Common myeloid progenitor, CD34-positive (primary cell): ENCODE measurements around the gene ITGB2.
A peak's percentile ranks its signal among the peaks of the same experiment; 100 is the strongest.

Experiments used
- CTCF ChIA-PET: fragments of 350-600 bp; sonication (Branson Sonifier 250); formaldehyde crosslinking; loops from one replicate; lab custom pipeline; 2021; ENCODE audit warnings: antibody characterized with exemption; lab: Charles Lee
- POLR2A ChIA-PET: fragments of 350-600 bp; sonication (Branson Sonifier 250); formaldehyde crosslinking; loops from one replicate; lab custom pipeline; 2021; ENCODE audit warnings: antibody characterized with exemption; lab: Charles Lee
- DNase-seq, 3 donors: peaks; one replicate each; pipeline versions ENCODE4 v3.0.0 to v3.0.0-alpha.2; 2013
- H3K27ac ChIP-seq, 2 experiments: 1 replicate in 1 of 2; 2 replicates in 1 of 2; pipeline ENCODE4 v1.7.0; 2013; ENCODE audit warnings: inconsistent platforms in 2 of 2, low read length in 2 of 2, mild to moderate bottlenecking in 2 of 2, low read depth in 1 of 2, moderate library complexity in 1 of 2; ENCODE audit not compliant: severe bottlenecking in 2 of 2, insufficient read depth in 1 of 2, poor library complexity in 1 of 2
- H3K27me3 ChIP-seq, 5 experiments: replicated peaks in 2 of 5; 1 replicate in 3 of 5; 2 replicates in 2 of 5; pipeline versions ENCODE4 v1.6.1 to v1.7.0; 2013; ENCODE audit warnings: low read length in 4 of 5, mild to moderate bottlenecking in 2 of 5, moderate library complexity in 2 of 5, inconsistent platforms in 1 of 5; ENCODE audit not compliant: insufficient read depth in 5 of 5, control insufficient read depth in 4 of 5
- H3K36me3 ChIP-seq, 4 experiments: 1 replicate in 2 of 4; 2 replicates in 2 of 4; pipeline versions ENCODE4 v1.6.1 to v1.7.0; 2013; ENCODE audit warnings: low read length in 3 of 4, control low read depth in 1 of 4, mild to moderate bottlenecking in 1 of 4; ENCODE audit not compliant: control insufficient read depth in 4 of 4, insufficient read depth in 4 of 4
- H3K4me1 ChIP-seq, 4 experiments: 1 replicate in 3 of 4; 2 replicates in 1 of 4; pipeline versions ENCODE4 v1.6.1 to v1.7.1; 2013; ENCODE audit warnings: low read length in 3 of 4, mild to moderate bottlenecking in 3 of 4, control low read depth in 1 of 4, inconsistent platforms in 1 of 4, moderate library complexity in 1 of 4; ENCODE audit not compliant: control insufficient read depth in 4 of 4, insufficient read depth in 4 of 4; ENCODE audit errors: control extremely low read depth in 1 of 4
- H3K4me3 ChIP-seq, 7 experiments: 1 replicate in 4 of 7; 2 replicates in 3 of 7; pipeline versions ENCODE4 v1.5.1 to v1.7.0; 2013; ENCODE audit warnings: mild to moderate bottlenecking in 7 of 7, low read length in 6 of 7, moderate library complexity in 6 of 7, inconsistent platforms in 2 of 7, low read depth in 2 of 7, control low read depth in 1 of 7; ENCODE audit not compliant: insufficient read depth in 4 of 7, control insufficient read depth in 1 of 7; ENCODE audit errors: extremely low read depth in 1 of 7
- H3K9me3 ChIP-seq, 5 experiments: 1 replicate in 4 of 5; 2 replicates in 1 of 5; pipeline versions ENCODE4 v1.6.1 to v1.7.1; 2013; ENCODE audit warnings: low read length in 4 of 5, mild to moderate bottlenecking in 2 of 5, inconsistent platforms in 1 of 5, low read depth in 1 of 5, moderate library complexity in 1 of 5; ENCODE audit not compliant: control insufficient read depth in 4 of 5, insufficient read depth in 2 of 5; ENCODE audit errors: control extremely low read depth in 1 of 5
- WGBS: methylation state at CpG from one replicate; pipeline ENCODE4 v1.1.5; 2013; ENCODE audit not compliant: insufficient coverage; 5-methylcytosine and 5-hydroxymethylcytosine counted together

Gene ITGB2

GRCh38 chr21:44949779-44950198 lies 29.1 kb upstream of the ITGB2 start:
- H3K27me3 ChIP-seq: no peaks in the 10 kb centered on the region
- no peak overlapping the region for H3K4me3 ChIP-seq
- H3K4me1 ChIP-seq: peaks cover 0 to 17% (median 6%) of the 10 kb centered on the region in 4 experiments
- WGBS: 18% methylated on average over 5 of the region's 10 CpGs
- peaks cover 8 to 84% (median 38%) of the 10 kb centered on the region in 4 experiments for H3K36me3 ChIP-seq
- peak; percentile 59 to 67 (median 64) for DNase-seq
- H3K27ac ChIP-seq: no peak overlapping the region
- CTCF ChIA-PET: interaction anchor here (0.7 to 13.3 kb wide), 18 partner anchors 8 to 189 kb away, joined by 3 to 196 read pairs (median 4); partner anchors contain the start of gene SLX9
- POLR2A ChIA-PET: interaction anchor here (0.7 kb wide), 1 partner anchor 39 kb away, joined by 4 read pairs; no protein-coding TSS in a partner anchor
- no peaks in the 10 kb centered on the region for H3K9me3 ChIP-seq

- no peaks in the 10 kb centered on the region for H3K27me3 ChIP-seq
- H3K4me1 ChIP-seq: peaks cover 0 to 17% (median 6%) of the 10 kb centered on the region in 4 experiments
- no peak overlapping the region for H3K4me3 ChIP-seq
- POLR2A ChIA-PET: no interaction called here
- CTCF ChIA-PET: interaction anchor here (0.8 to 13.3 kb wide), 16 partner anchors 9 to 254 kb away, joined by 3 to 196 read pairs (median 4); partner anchors contain the start of gene SLX9
- H3K36me3 ChIP-seq: peaks cover 10 to 84% (median 41%) of the 10 kb centered on the region in 4 experiments
- DNase-seq: no peak
- H3K9me3 ChIP-seq: no peaks in the 10 kb centered on the region
- H3K27ac ChIP-seq: no peak overlapping the region
- WGBS: 94% methylated on average over 22 of the region's 30 CpGs
These were observed 28.6 kb upstream of the ITGB2 start for GRCh38 chr21:44949161-44949778.

- no peak overlapping the region for H3K4me3 ChIP-seq
- H3K9me3 ChIP-seq: no peaks in the 10 kb centered on the region
- no peak overlapping the region for H3K27ac ChIP-seq
- DNase-seq: no peak
- H3K36me3 ChIP-seq: peaks cover 11 to 84% (median 44%) of the 10 kb centered on the region in 4 experiments
- peaks cover 0 to 17% (median 6%) of the 10 kb centered on the region in 4 experiments for H3K4me1 ChIP-seq
- WGBS: over 99% methylated on average over 10 of the region's 16 CpGs
- POLR2A ChIA-PET: interaction anchor here (0.6 kb wide), 1 partner anchor 188 kb away, joined by 3 read pairs; no protein-coding TSS in a partner anchor
- H3K27me3 ChIP-seq: no peaks in the 10 kb centered on the region
- CTCF ChIA-PET: interaction anchor here (0.7 to 13.3 kb wide), 16 partner anchors 10 to 447 kb away, joined by 3 to 196 read pairs (median 4); no protein-coding TSS in a partner anchor
These were observed 27.9 kb upstream of the ITGB2 start for GRCh38 chr21:44948426-44949120.

DNA sequence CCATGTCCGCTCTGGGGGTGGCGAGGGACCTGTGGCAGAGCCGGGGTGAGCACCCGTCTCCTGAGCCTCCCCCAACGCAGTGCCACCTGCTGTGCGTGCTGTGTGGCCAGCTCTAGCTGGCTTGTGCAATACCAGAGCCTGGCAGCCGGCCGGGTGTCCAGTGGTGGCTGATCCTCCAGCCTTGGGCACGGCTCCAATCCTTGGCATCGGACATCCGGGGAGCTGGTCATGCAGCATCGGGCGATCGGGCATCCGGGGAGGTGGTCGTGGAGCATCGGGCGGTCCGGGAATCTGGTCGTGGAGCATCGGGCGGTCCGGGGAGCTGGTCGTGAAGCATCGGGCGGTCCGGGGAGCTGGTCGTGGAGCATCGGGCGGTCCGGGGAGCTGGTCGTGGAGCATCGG lies 27.2 kb upstream of the ITGB2 start:
- Histone ChIP-seq H3K36me3 (peaks cover 11 to 86% (median 43%) of the 10 kb centered on the region in 4 experiments), H3K4me1 (peaks cover 0 to 17% (median 6%) of the 10 kb centered on the region in 4 experiments), H3K27me3 (no peaks in the 10 kb centered on the region), H3K9me3 (no peaks in the 10 kb centered on the region), H3K27ac (no peak overlapping the region), H3K4me3 (no peak overlapping the region)
- no peak for DNase-seq
- ChIA-PET CTCF (interaction anchor here (0.6 to 13.3 kb wide), 16 partner anchors 11 to 446 kb away, joined by 3 to 196 read pairs (median 4); no protein-coding TSS in a partner anchor), POLR2A (interaction anchor here (0.6 to 0.7 kb wide), 2 partner anchors 142 to 189 kb away, joined by 3 read pairs; no protein-coding TSS in a partner anchor)
- 96% methylated on average over 33 of the region's 33 CpGs for WGBS

- CTCF ChIA-PET: interaction anchor here (0.6 to 13.3 kb wide), 16 partner anchors 11 to 445 kb away, joined by 3 to 196 read pairs (median 4); no protein-coding TSS in a partner anchor
- 94% methylated on average over 20 of the region's 22 CpGs for WGBS
- DNase-seq: no peak
- no peak overlapping the region for H3K4me3 ChIP-seq
- H3K27ac ChIP-seq: no peak overlapping the region
- POLR2A ChIA-PET: interaction anchor here (0.7 kb wide), 1 partner anchor 143 kb away, joined by 3 read pairs; no protein-coding TSS in a partner anchor
- peaks cover 0 to 17% (median 6%) of the 10 kb centered on the region in 4 experiments for H3K4me1 ChIP-seq
- no peaks in the 10 kb centered on the region for H3K27me3 ChIP-seq
- peaks cover 11 to 84% (median 37%) of the 10 kb centered on the region in 4 experiments for H3K36me3 ChIP-seq
- no peaks in the 10 kb centered on the region for H3K9me3 ChIP-seq
These were observed 26.6 kb upstream of the ITGB2 start for GRCh38 chr21:44947111-44947929.

DNA sequence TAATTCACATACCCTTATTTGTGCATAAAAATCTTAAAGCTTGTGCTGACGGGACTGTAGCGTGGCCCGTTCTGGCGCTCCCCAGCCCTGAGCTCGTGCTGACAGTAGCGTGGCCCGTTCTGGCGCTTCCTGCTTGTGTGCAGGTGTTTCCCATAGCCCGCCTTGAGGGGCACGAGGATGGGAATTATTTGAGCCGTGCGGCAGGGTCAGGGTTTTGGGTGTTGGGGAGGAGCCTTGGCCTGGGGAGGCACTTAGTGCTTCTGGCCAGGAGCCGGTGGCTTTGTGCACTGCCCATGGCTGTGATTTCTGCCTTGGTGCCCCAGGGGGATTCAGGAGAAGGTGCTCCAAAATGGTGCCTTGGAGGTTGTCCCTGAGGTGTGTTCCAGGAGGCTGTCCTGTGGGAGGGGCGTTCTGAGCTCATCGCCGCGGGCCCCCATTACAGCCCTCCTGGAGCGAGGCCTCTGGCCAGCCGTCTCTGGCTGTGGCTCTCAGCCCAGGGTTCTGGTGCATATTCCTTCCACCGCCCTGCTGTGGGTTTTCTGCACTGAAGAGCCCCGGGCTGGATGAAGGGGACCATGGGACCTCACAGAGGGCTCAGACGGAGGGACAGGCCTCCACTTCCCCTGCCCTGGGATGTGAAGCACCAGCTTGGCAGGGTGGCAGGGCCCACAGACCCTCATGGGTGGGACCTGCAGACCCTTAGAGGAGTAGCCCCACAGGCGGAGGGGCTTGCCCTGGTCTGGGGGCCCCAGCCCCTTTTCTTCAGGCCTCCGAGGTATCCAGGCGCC lies 25.7 kb upstream of the ITGB2 start:
- WGBS: 57% methylated on average over 21 of the region's 25 CpGs
- ChIA-PET CTCF (interaction anchor here (0.6 to 13.3 kb wide), 10 partner anchors 11 to 206 kb away, joined by 3 to 196 read pairs (median 4); no protein-coding TSS in a partner anchor), POLR2A (interaction anchor here (1.2 kb wide), 1 partner anchor 73 kb away, joined by 4 read pairs; the partner anchor contains the start of gene PTTG1IP)
- Histone ChIP-seq H3K4me1 (peaks cover 0 to 22% (median 13%) of the 10 kb centered on the region in 4 experiments), H3K4me3 (no peak overlapping the region), H3K27me3 (no peaks in the 10 kb centered on the region), H3K36me3 (peaks cover 11 to 81% (median 36%) of the 10 kb centered on the region in 4 experiments), H3K9me3 (no peaks in the 10 kb centered on the region), H3K27ac (no peak overlapping the region)
- DNase-seq: peak in 2 of 3 donors; percentile 57 to 68
